ENCODE data around the gene SDHB. TPM values are rescaled to one million over a fixed set of nuclear protein-coding genes. Genes with fewer than 3 reads are reported as not detected.

SDHB gene
- total and polyA plus RNA-seq, 2 of the 8 experiments (the other 6 are each of a cell fraction or from before 2014, with no cell fraction given) = 84.0 to 98.7 TPM

DNA sequence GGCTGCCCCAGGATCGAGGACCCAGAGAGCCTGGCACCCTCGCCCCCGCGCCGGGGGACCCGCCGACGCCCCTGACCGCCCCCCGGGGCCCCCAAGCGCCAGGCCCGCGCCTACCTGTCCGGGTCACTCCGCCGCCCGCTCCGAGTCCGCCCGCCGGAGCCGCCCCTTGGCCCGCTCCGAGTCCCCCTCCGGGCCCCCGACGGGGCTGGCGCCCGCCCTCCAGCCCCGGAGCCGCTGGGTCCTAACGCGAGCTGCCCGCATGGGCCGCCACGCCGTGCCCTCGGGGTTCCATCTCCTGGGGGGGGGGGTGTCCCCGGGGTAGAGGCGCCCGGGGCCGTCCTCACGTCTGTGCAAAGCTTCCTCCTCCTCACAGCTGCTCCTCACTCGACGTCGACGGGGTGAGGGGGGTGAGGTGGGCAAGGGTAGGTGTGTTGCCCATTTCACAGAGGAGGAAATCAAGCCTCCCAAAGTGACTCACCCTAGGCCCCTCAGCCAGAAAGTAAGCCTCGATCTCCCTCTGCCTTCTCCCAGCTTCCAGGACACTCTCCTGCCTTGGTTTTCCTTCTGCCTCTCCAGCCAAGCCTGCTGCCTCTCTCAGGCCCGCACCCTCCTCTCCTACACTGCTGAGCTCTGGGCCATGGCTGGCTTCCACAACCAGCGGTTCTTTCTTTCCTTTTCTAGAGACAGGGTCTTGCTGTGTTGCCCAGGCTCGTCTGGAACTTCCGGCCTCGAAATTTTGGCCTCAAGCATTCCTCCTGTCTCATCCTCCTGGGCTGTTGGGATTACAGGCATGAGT is 73.2 kb downstream of the SDHB start, which contains the start of gene MFAP2:
TSS of gene MFAP2 (minus strand) at position 148 of the 796 bp plus-strand sequence. CDS start 2,347 bp downstream, outside the sequence.
- Histone ChIP-seq H2AFZ (ENCODE audit: low read length) (no peak within 1 kb of the TSS), H3K9ac (replicated peaks in 1 of 4; ENCODE audit: extremely low read depth in 1 of 4, low read depth in 3 of 4, low read length in 3 of 4) (peak within 1 kb of the TSS; percentile 46 to 72 (median 63); a peak in 6 of 7 replicates), H3K18ac (ENCODE audit: extremely low read depth, low read length) (peak within 1 kb of the TSS; percentile 95), H4K5ac (ENCODE audit: insufficient read length, low read depth, low read length) (peak within 1 kb of the TSS; percentile 35), H3K56ac (replicated peaks; ENCODE audit: insufficient read length, low read depth, low read length) (peak within 1 kb of the TSS; percentile 13), H3K23me2 (ENCODE audit: low read depth, low read length) (peaks cover 6% of the 10 kb centered on the region), H3K4me3 (ENCODE audit: extremely low read depth in 1 of 4, insufficient read depth in 2 of 4, low read depth in 3 of 4, low read length in 4 of 4) (peak within 1 kb of the TSS; percentile 62 to 98 (median 86)), H3K27me3 (replicated peaks in 1 of 4; ENCODE audit: control insufficient read depth in 3 of 4, extremely low read depth in 1 of 4, insufficient read depth in 3 of 4, low read length in 3 of 4) (peaks cover 0 to 3% (median 0%) of the 10 kb centered on the region in 4 experiments; a peak in 1 of 7 replicates), H3K36me3 (ENCODE audit: control insufficient read depth in 2 of 4, insufficient read depth in 4 of 4, low read length in 3 of 4) (peaks cover 5 to 21% (median 12%) of the 10 kb centered on the region in 4 experiments), H2BK5ac (ENCODE audit: low read depth, low read length) (peak within 1 kb of the TSS; percentile 54; the same call in 1 of the 2 replicates), H4K91ac (replicated peaks; ENCODE audit: insufficient read length, low read length) (peak within 1 kb of the TSS; percentile 46), H3K23ac (ENCODE audit: insufficient read length) (no peak within 1 kb of the TSS), H3K4me2 (ENCODE audit: insufficient read depth in 1 of 2, low read depth in 2 of 2, low read length in 2 of 2) (peak within 1 kb of the TSS; percentile 83 to 99), H2AK5ac (ENCODE audit: low read depth, low read length) (no peak within 1 kb of the TSS; the same call in 1 of the 2 replicates), H3K27ac (ENCODE audit: low read depth, low read length) (peak within 1 kb of the TSS; percentile 68; the same call in 1 of the 2 replicates), H2BK20ac (ENCODE audit: low read length) (peak within 1 kb of the TSS; percentile 86; the same call in 1 of the 2 replicates), H4K8ac (ENCODE audit: extremely low read depth, insufficient read depth, low read length) (peak within 1 kb of the TSS; percentile 82), H3K9me3 (ENCODE audit: insufficient read depth in 2 of 2, low read depth in 1 of 2, low read length in 1 of 2) (no peaks in the 10 kb centered on the region), H3K79me1 (ENCODE audit: low read depth, low read length) (peaks cover 12% of the 10 kb centered on the region), H2BK15ac (ENCODE audit: low read length) (peak within 1 kb of the TSS; percentile 46; the same call in 1 of the 2 replicates), H3K4ac (replicated peaks; ENCODE audit: insufficient read length, low read depth, low read length) (peak within 1 kb of the TSS; percentile 2), H2BK12ac (ENCODE audit: low read depth, low read length) (peak within 1 kb of the TSS; percentile 75; the same call in 1 of the 2 replicates), H4K20me1 (replicated peaks in 1 of 2; ENCODE audit: control insufficient read depth in 1 of 2, insufficient read depth in 2 of 2, low read length in 2 of 2) (peaks cover 10 to 16% of the 10 kb centered on the region in 2 experiments), H3K14ac (ENCODE audit: insufficient read length) (no peak within 1 kb of the TSS), H2BK120ac (replicated peaks; ENCODE audit: low read depth, low read length) (no peak within 1 kb of the TSS), H3K4me1 (replicated peaks in 1 of 4; ENCODE audit: control insufficient read depth in 3 of 4, insufficient read depth in 4 of 4, low read length in 3 of 4) (peaks cover 0 to 20% (median 14%) of the 10 kb centered on the region in 4 experiments; a peak in 6 of 7 replicates), H3K79me2 (ENCODE audit: control insufficient read depth in 1 of 2, insufficient read depth in 2 of 2, low read length in 2 of 2) (peaks cover 0 to 27% of the 10 kb centered on the region in 2 experiments; a peak in 2 of 4 replicates)
- POLR2A ChIA-PET (ENCODE audit: partially characterized antibody) = interaction anchor here (0.6 to 6.6 kb wide), 10 partner anchors 9 to 107 kb away, joined by 3 to 92 read pairs (median 4); partner anchors contain the start of gene CROCC
- CTCF ChIA-PET (ENCODE audit: partially characterized antibody) = interaction anchor here (0.6 to 14.2 kb wide), 11 partner anchors 14 to 65 kb away, joined by 3 to 267 read pairs (median 3); no protein-coding TSS in a partner anchor
- DNase-seq (ENCODE audit: low read depth in 1 of 2, low spot score in 2 of 2) (peak in 1 of 2 experiments; percentile 84), FAIRE-seq (no peak)
- 40% methylated on average over 11 of the region's 53 CpGs; no CpG with 5 or more reads in 1 of the 2 experiments for WGBS, 2 experiments (ENCODE audit: extremely low coverage in 1 of 2, insufficient coverage in 1 of 2, insufficient read length in 1 of 2, insufficient replicate concordance in 2 of 2, low coverage in 1 of 2, low lambda C conversion rate in 2 of 2, missing lambda C conversion rate in 1 of 2)
- TF ChIP-seq MAX (IDR thresholded peaks at IDR 0.05) (peak; percentile 58; the same call in 1 of the 2 replicates), POLR2AphosphoS5 (IDR thresholded peaks at IDR 0.05; ENCODE audit: low read depth, low read length) (no peak; the same call in 1 of the 2 replicates), CHD2 (IDR thresholded peaks at IDR 0.05; ENCODE audit: low read length) (no peak), ASH2L (IDR thresholded peaks at IDR 0.05; ENCODE audit: low read length) (peak; percentile 33), CBX5 (IDR thresholded peaks at IDR 0.05; ENCODE audit: low read depth, low read length) (no peak), PHF8 (conservative IDR thresholded peaks at IDR 0.05; ENCODE audit: low read depth, low read length) (peak; percentile 73), TBP (IDR thresholded peaks at IDR 0.05; ENCODE audit: low read depth, low read length) (no peak), RXRA (IDR thresholded peaks at IDR 0.05; ENCODE audit: insufficient read depth, low read depth, low read length) (no peak), ATF3 (IDR thresholded peaks at IDR 0.05; ENCODE audit: insufficient read depth, low read depth, low read length) (no peak)
